IMR-90 (cell line): Measurements from ENCODE around the gene B4GALT7. TPM values are rescaled to one million over a fixed set of nuclear protein-coding genes. Genes with fewer than 3 reads are reported as not detected.

Source experiments
- ATAC-seq: fragments of 200-7000 bp; cut with Tn5 transposase; 2 replicates; pipeline ENCODE4 v1.9.1; 2020; ENCODE audit warnings: low read depth, mild to moderate bottlenecking, moderate library complexity
- BruUV-seq: library from RNA; stranded (reverse); fragments of 400-500 nt; replicated peaks from 2 replicates; lab custom pipeline; 2021; lab: Mats Ljungman, UMichigan
- CTCF ChIA-PET: fragments of 300-600 bp; formaldehyde crosslinking; extraction: SDS; loops from one replicate; lab custom pipeline; 2021; ENCODE audit warnings: antibody characterized with exemption; lab: Yijun Ruan, JAX
- POLR2A ChIA-PET: fragments of 300-600 bp; sonication (Branson Sonifier 250); formaldehyde crosslinking; loops from one replicate; lab custom pipeline; 2022; ENCODE audit warnings: antibody characterized with exemption; ENCODE audit not compliant: unreplicated experiment; lab: Charles Lee
- DNase-seq: peaks from one replicate; pipeline ENCODE4 v3.0.0; 2013
- H2AFZ ChIP-seq: replicated peaks from 2 replicates; pipeline ENCODE3; 2013; ENCODE audit warnings: low read length, mild to moderate bottlenecking; ENCODE audit not compliant: poor library complexity
- H2AK5ac ChIP-seq: 2 replicates; pipeline ENCODE4 v1.6.1; 2013; ENCODE audit warnings: low read depth, low read length, inconsistent platforms
- H2AK9ac ChIP-seq: replicated peaks from 2 replicates; pipeline ENCODE3; 2013; ENCODE audit warnings: mild to moderate bottlenecking, low read depth, low read length, moderate library complexity; ENCODE audit not compliant: poor library complexity
- H2BK120ac ChIP-seq: 2 replicates; pipeline ENCODE4 v1.6.1; 2013; ENCODE audit warnings: low read depth, low read length, inconsistent platforms
- H2BK15ac ChIP-seq: 3 replicates; pipeline ENCODE4 v1.6.1; 2013; ENCODE audit warnings: low read depth, low read length, inconsistent platforms
- H2BK20ac ChIP-seq: 2 replicates; pipeline ENCODE4 v1.6.1; 2013; ENCODE audit warnings: low read depth, mild to moderate bottlenecking, inconsistent platforms, low read length, moderate library complexity
- H2BK5ac ChIP-seq: 2 replicates; pipeline ENCODE4 v1.6.1; 2013; ENCODE audit warnings: mild to moderate bottlenecking, low read depth, low read length, inconsistent platforms; ENCODE audit not compliant: poor library complexity, severe bottlenecking
- H3K14ac ChIP-seq: replicated peaks from 2 replicates; pipeline ENCODE4 v1.6.1; 2013; ENCODE audit warnings: low read depth, low read length, inconsistent platforms
- H3K18ac ChIP-seq: 2 replicates; pipeline ENCODE4 v1.6.1; 2013; ENCODE audit warnings: low read depth, low read length, control low read depth
- H3K23ac ChIP-seq: 2 replicates; pipeline ENCODE4 v1.6.1; 2013; ENCODE audit warnings: low read depth, low read length, inconsistent platforms
- H3K27ac ChIP-seq: 2 replicates; pipeline ENCODE4 v1.5.1; 2013; ENCODE audit warnings: mild to moderate bottlenecking, control low read depth, low read length; ENCODE audit not compliant: insufficient read depth
- H3K27me3 ChIP-seq: 2 replicates; pipeline ENCODE4 v1.6.1; 2013; ENCODE audit warnings: low read length; ENCODE audit not compliant: control insufficient read depth, insufficient read depth
- H3K36me3 ChIP-seq: 2 replicates; pipeline ENCODE4 v1.6.1; 2013; ENCODE audit warnings: low read length, mixed read lengths; ENCODE audit not compliant: control insufficient read depth, insufficient read depth
- H3K4ac ChIP-seq: 2 replicates; pipeline ENCODE4 v1.6.1; 2013; ENCODE audit warnings: low read depth, low read length, inconsistent platforms
- H3K4me1 ChIP-seq: 2 replicates; pipeline ENCODE4 v1.6.1; 2013; ENCODE audit warnings: low read length, mixed read lengths; ENCODE audit not compliant: control insufficient read depth, insufficient read depth
- H3K4me2 ChIP-seq: 2 replicates; pipeline ENCODE4 v1.6.1; 2013; ENCODE audit warnings: low read depth, mild to moderate bottlenecking, control low read depth, low read length, moderate library complexity
- H3K4me3 ChIP-seq: 2 replicates; pipeline ENCODE4 v1.5.1; 2013; ENCODE audit warnings: low read depth, mild to moderate bottlenecking, control low read depth, low read length, moderate library complexity; ENCODE audit not compliant: insufficient read depth
- H3K56ac ChIP-seq: 2 replicates; pipeline ENCODE4 v1.6.1; 2013; ENCODE audit warnings: low read length, inconsistent platforms; ENCODE audit not compliant: insufficient read depth; ENCODE audit errors: extremely low read depth
- H3K79me1 ChIP-seq, 2 experiments: 2 replicates each; pipeline ENCODE4 v1.6.1; 2013; ENCODE audit warnings: low read length in 2 of 2, inconsistent platforms in 1 of 2, low read depth in 1 of 2
- H3K9ac ChIP-seq: 2 replicates; pipeline ENCODE4 v1.6.1; 2013; ENCODE audit warnings: low read depth, low read length, control low read depth
- H3K9me1 ChIP-seq: 2 replicates; pipeline ENCODE4 v1.6.1; 2013; ENCODE audit warnings: low read length, inconsistent platforms; ENCODE audit not compliant: insufficient read depth
- H3K9me3 ChIP-seq: 2 replicates; pipeline ENCODE4 v1.6.1; 2013; ENCODE audit warnings: low read length; ENCODE audit not compliant: control insufficient read depth, insufficient read depth
- H4K20me1 ChIP-seq: 2 replicates; pipeline ENCODE4 v1.6.1; 2013; ENCODE audit warnings: low read length, inconsistent platforms; ENCODE audit not compliant: insufficient read depth
- H4K5ac ChIP-seq: 2 replicates; pipeline ENCODE4 v1.6.1; 2013; ENCODE audit warnings: mild to moderate bottlenecking, low read depth, low read length, control low read depth
- H4K8ac ChIP-seq, 2 experiments: 2 replicates each; pipeline ENCODE4 v1.6.1; 2013; ENCODE audit warnings: low read depth in 2 of 2, low read length in 2 of 2, control low read depth in 1 of 2, inconsistent platforms in 1 of 2
- H4K91ac ChIP-seq: 2 replicates; pipeline ENCODE4 v1.6.1; 2013; ENCODE audit warnings: low read depth, low read length, inconsistent platforms; ENCODE audit not compliant: insufficient read depth
- CEBPB ChIP-seq: IDR thresholded peaks from 2 replicates; pipeline ENCODE4 v1.6.1; 2012; ENCODE audit warnings: low read depth, low read length, improper control_type of control experiment
- FOS ChIP-seq: fragments of 150-350 bp; IDR thresholded peaks from 2 replicates; pipeline ENCODE4 v1.6.1; 2016; ENCODE audit warnings: low read depth, low read length
- RAD21 ChIP-seq: IDR thresholded peaks from 2 replicates; pipeline ENCODE4 v1.6.1; 2012; ENCODE audit warnings: low read length, improper control_type of control experiment
- RFX5 ChIP-seq: IDR thresholded peaks from 2 replicates; pipeline ENCODE4 v1.8.0; 2012; ENCODE audit warnings: low read depth, mild to moderate bottlenecking, low read length, moderate library complexity
- WGBS, 2 experiments: methylation state at CpG; one replicate each; pipeline versions ENCODE4 v1.1.5 to v1.1.7; 2013; ENCODE audit warnings: missing lambda C conversion rate in 2 of 2; ENCODE audit not compliant: insufficient read length in 1 of 2; ENCODE audit errors: extremely low coverage in 2 of 2; 5-methylcytosine and 5-hydroxymethylcytosine counted together
- dilution Hi-C: fragments of 300-500 bp; cut with HindIII; formaldehyde crosslinking; loops from one replicate; pipeline ENCODE4 v1.14.3; 2018; ENCODE audit warnings: low sequenced_read_pairs; ENCODE audit not compliant: unreplicated experiment
- in situ Hi-C: fragments of 300-500 bp; cut with MboI; formaldehyde crosslinking; loops from 3 replicates; pipeline ENCODE4 v1.14.3; 2019; ENCODE audit warnings: low sequenced_read_pairs, inconsistent platforms, mixed read lengths
- intact Hi-C: fragments of 100-400 bp; cut with micrococcal nuclease; formaldehyde crosslinking; loops from 2 replicates; pipeline ENCODE4 v1.10.0; 2022
- polyA plus RNA-seq, 3 experiments: library from polyadenylated mRNA; depleted of rRNA; stranded (reverse); fragments of >200 nt; gene quantifications; 2 replicates each; pipeline ENCODE4 v1.2.3, GENCODE V29; 2012; ENCODE audit warnings: low replicate concordance in 1 of 3
- total RNA-seq: library from RNA; depleted of rRNA; stranded (reverse); fragments of >200 nt; gene quantifications from 2 replicates; pipeline ENCODE4 v1.2.3, GENCODE V29; 2012
- TF ChIP-seq, protein P1 (sequence below): fragments of 150-350 bp; IDR thresholded peaks from 2 replicates; pipeline ENCODE4 v1.6.1; 2017; ENCODE audit warnings: mild to moderate bottlenecking, antibody characterized with exemption, low read length, low read depth

B4GALT7 gene
- total and polyA plus RNA-seq, 2 of the 4 experiments (the other 2 are of a cell fraction) = 29.2 to 79.6 TPM

GRCh38 chr5:177555228-177555627, 44.7 kb upstream of the B4GALT7 start (continued):
- TF ChIP-seq, protein P1, sequence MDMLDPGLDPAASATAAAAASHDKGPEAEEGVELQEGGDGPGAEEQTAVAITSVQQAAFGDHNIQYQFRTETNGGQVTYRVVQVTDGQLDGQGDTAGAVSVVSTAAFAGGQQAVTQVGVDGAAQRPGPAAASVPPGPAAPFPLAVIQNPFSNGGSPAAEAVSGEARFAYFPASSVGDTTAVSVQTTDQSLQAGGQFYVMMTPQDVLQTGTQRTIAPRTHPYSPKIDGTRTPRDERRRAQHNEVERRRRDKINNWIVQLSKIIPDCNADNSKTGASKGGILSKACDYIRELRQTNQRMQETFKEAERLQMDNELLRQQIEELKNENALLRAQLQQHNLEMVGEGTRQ = no peak
- TF ChIP-seq RAD21 (no peak), RFX5 (no peak), FOS (no peak)

GRCh38 chr5:177555665-177556064, 44.3 kb upstream of the B4GALT7 start:
- no peak overlapping the region for H2BK5ac ChIP-seq
- no peak overlapping the region for H2BK120ac ChIP-seq
- H3K9ac ChIP-seq = no peak overlapping the region
- DNase-seq (no peak), ATAC-seq (no peak)
- H3K23ac ChIP-seq = no peak overlapping the region
- CTCF ChIA-PET = interaction anchor here (1.0 kb wide), 1 partner anchor 11 kb away, joined by 3 read pairs; no protein-coding TSS in a partner anchor
- dilution Hi-C loops = no loop called here
- no peak overlapping the region for H2AFZ ChIP-seq
- no peak overlapping the region for H3K4me2 ChIP-seq
- intact Hi-C loops = no loop called here
- peaks cover 30% of the 10 kb centered on the region for H4K20me1 ChIP-seq
- peaks cover 4% of the 10 kb centered on the region; the same call in 1 of the 2 replicates for H3K36me3 ChIP-seq
- no peak overlapping the region for H3K18ac ChIP-seq
- WGBS, 2 experiments = no CpG with 5 or more reads among the region's 5 CpGs
- peaks cover 14% of the 10 kb centered on the region for H3K4me1 ChIP-seq
- no peak overlapping the region for H3K27ac ChIP-seq
- H4K5ac ChIP-seq = no peak overlapping the region
- no TSS peak for BruUV-seq
- H3K14ac ChIP-seq = no peak overlapping the region
- no peak overlapping the region; a peak in 1 of 4 replicates for H4K8ac ChIP-seq
- H2BK15ac ChIP-seq = no peak overlapping the region
- POLR2A ChIA-PET = no interaction called here
- H4K91ac ChIP-seq = no peak overlapping the region
- H3K4ac ChIP-seq = no peak overlapping the region; the same call in 1 of the 2 replicates
- no peak overlapping the region for H2BK20ac ChIP-seq
- no peak overlapping the region for H2AK5ac ChIP-seq
- H3K79me1 ChIP-seq = peaks cover 3 to 34% of the 10 kb centered on the region in 2 experiments; a peak in 2 of 4 replicates
- H3K4me3 ChIP-seq = no peak overlapping the region
- H3K56ac ChIP-seq = no peak overlapping the region
- H3K9me1 ChIP-seq = peaks cover 16% of the 10 kb centered on the region
- H2AK9ac ChIP-seq = no peak overlapping the region
- TF ChIP-seq CEBPB = no peak
- H3K27me3 ChIP-seq = no peaks in the 10 kb centered on the region
- H3K9me3 ChIP-seq = no peaks in the 10 kb centered on the region
- in situ Hi-C loops = no loop called here
